Activated CD4-positive, alpha-beta T cell treated with anti-CD3 and anti-CD28 coated beads, Interleukin-10, Interleukin-2, amounts not matched to agents 100 ng/mL and 50 ng/mL, durations not matched to agents 16 hours and 8 hours (primary cell): ENCODE measurements around the gene NLK.
"Not testable (repeated sequence)": the region's sequence is repeated elsewhere in the genome, so short reads cannot be mapped to it uniquely, and the experiment has no call there.

Experiments used
- DNase-seq: peaks from one replicate; pipeline ENCODE4 v3.0.0-alpha.2; 2020

Gene NLK

DNA sequence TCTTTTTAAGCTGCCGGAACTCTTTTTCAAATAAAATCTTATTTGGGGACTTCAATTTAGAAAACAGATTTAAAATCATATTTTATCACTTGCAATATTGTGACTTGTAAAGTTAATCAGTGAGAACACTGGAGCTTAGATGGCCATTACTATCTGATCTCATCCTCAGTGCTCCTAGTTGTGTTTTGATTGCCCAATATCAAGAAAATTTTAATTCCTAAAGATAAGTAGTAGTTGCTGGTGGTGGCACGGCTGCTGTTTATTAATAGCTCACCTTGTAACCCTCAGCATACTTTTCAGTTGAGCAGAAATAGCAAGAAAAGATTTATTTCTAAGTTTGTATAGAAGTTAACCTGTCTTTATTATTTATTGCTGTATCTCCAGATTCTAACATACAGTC lies 124.0 kb downstream of the NLK start:
- no peak for DNase-seq

- DNase-seq: no peak
Measured at GRCh38 chr17:28169621-28170349, 127.3 kb downstream of the NLK start.

- DNase-seq: no peak
Measured at GRCh38 chr17:28170771-28171170, 128.3 kb downstream of the NLK start.

- no peak for DNase-seq
Measured at GRCh38 chr17:28173031-28173561, 130.6 kb downstream of the NLK start.

DNA sequence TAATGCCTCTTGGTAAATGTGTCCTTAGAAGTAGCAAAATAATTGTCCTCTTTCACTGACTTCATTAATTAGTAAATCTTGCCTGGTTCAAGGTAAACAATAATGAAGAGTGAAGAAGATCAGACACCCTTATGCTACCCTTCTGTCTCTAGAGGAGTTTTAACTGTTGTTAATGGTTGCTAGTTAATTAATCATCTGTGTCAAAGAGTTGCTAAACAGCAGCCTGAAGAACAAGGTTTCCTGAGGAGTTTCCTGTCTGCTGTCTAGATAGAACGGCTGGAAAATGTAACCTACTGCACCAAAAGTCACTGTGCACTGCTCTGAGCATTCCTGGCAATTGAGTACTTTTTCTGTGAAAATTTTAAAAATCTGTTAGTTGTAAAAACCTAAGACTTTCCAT lies 131.3 kb downstream of the NLK start:
- no peak for DNase-seq

DNA sequence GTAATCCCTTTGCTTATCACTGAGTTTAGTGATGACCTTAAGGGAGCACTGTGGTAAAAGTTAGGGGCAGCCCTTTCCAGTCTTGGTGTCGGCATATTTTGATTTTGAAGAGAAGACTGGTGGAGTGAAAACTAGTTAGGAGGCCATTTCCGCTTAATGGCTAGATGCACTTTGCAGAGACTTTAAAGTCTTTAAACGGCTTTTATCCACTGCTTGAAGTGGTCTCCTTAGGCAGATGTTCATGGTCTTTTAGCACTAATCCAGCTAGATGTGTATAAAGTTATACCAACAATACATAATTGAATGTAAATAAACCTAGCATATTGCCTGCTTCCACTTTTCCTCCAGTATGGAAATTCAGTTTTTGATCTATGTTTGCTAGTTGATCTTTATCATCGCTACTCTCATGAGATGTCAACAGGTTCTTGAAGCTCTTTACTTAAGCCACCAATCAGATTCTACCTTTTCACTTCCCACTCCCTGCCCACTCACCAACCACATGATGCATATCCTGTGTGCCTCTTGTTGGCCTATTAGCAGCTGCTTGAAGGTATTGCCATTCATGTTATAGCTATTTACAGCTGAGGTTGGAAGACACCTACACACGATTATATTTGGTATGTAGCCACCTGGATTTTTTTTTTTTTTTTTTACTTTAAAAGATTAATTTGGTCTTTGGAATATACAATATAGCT lies 132.0 kb downstream of the NLK start:
- peak; percentile 43 for DNase-seq

GRCh38 chr17:28177351-28177750 lies 134.9 kb downstream of the NLK start:
- DNase-seq: no peak

- no peak for DNase-seq
Measured at GRCh38 chr17:28178800-28179199, 136.3 kb downstream of the NLK start.

DNA sequence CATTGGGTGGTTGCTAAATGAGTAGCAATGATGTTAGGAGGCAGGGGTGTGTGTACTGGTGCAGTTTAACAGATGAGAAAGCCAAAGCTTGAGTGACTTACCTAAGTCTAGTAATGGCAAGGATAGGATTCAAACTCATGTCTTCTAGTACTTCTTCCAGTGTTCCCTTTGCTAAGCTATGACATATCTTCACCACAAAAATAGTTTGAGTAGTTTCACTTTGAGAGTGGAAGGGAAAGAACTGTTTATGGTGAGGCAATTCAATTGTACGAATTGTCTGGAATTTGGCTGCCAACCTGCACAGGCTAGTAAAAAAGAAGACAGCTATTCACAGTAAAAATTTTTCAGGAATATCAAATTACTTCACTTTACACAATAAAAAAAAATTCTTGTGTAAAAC lies 138.0 kb downstream of the NLK start:
- DNase-seq: peak; percentile 25

- DNase-seq: no peak
Measured at GRCh38 chr17:28181568-28181967, 139.1 kb downstream of the NLK start.

DNA sequence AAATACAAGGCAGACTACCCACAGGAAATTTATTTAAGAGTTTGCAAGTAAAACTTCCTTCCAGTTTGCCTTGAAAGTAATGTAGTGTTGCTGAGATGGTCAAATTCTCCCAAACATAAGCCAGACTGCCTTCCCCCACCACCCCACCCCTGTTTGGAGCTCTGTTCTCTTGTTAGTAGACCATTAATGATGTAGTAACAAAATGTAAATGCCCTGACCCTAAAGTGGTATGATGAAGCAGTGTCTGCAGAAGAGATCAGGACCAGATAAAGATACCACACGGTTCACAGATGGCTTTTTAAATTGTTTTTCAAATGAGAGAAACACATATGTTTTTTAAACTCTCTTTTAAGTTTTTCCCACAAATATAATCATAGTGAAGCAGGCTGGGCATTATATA lies 140.1 kb downstream of the NLK start:
- no peak for DNase-seq

- DNase-seq: no peak
Measured at GRCh38 chr17:28185658-28186057, 143.2 kb downstream of the NLK start.

DNA sequence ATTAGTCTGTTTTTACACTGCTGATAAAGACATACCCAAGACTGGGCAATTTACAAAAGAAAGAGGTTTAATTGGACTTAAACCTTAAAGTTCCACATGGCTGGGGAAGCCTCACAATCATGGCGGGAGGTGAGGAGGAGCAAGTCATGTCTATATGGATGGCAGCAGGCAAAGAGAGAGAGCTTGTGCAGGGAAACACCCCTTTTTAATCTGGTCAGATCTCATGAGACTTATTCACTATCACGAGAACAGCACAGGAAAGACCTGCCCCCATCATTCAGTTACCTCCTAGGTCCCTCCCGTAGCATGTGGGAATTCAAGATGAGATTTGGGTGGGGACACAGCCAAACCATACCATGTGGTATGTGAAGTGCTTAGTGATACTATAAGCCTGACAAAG lies 144.0 kb downstream of the NLK start:
- DNase-seq: not testable (repeated sequence)

DNA sequence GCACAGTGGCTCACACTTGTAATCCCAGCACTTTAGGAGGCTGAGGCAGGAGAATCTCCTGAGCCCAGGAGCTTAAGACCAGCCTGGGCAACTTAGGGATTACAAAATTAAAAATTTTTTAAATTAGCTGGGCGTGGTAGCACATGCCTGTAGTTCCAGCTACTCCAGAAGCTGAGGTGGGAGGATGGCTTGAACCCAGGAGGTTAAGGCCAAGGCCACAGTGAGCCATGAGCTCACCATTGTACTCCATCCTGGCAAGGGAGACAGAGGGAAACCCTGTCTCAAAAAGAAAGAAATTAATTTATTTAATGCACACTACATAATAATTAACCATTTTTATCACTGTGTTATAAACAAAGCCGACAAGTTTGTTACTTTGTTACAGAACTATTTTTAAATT lies 145.5 kb downstream of the NLK start:
- no peak for DNase-seq

DNA sequence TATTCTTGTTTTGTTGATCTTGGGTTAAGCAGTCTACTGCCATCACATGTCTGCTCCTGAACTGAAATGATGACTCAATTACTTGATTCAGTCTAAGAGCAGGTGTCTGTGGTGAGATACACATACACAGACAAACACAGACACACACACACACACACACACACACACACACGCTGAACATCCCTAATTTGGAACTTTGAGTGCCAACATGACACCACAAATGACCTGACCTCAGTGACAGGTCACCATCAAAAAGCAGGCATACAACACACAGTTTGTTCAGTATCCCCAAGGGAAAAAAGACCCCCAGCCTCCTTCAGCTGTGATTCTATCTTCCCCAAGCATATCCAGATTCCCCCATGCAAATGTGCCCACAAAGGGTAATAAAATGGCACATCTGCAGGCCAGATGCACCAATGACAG lies 146.4 kb downstream of the NLK start:
- no peak for DNase-seq

DNA sequence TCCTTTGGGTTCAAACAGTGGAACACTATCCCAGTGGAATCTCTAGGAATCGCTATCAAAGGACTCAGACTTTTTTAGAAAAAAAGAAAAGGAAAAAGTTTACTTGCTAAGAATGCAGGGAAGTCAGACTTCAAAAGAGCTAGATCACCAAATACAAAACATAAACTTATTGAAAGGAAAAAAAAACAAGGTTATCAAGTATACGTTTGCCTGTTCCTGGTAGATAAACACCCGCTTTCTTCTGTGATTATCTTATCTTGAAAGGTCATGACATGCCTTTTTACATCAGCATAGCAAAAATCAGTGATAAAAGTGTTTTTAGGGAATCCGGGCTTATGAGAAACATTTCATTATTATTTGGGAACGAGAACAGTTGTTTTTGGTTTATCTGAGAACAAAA lies 147.2 kb downstream of the NLK start:
- no peak for DNase-seq

DNA sequence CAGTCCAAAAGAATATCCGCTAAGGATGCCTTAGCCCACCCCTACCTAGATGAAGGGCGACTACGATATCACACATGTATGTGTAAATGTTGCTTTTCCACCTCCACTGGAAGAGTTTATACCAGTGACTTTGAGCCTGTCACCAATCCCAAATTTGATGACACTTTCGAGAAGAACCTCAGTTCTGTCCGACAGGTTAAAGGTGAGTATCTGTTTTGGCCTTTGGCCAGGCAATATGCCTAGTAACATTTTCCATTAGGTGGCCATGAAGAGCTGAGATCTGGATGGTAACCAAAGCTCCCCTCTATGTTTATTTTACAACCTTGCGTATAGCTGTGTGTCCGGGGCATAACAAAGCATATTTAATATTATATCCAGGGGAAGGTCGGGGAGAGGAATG lies 148.5 kb downstream of the NLK start:
- no peak for DNase-seq

GRCh38 chr17:28193241-28193640 lies 150.8 kb downstream of the NLK start:
- no peak for DNase-seq

DNA sequence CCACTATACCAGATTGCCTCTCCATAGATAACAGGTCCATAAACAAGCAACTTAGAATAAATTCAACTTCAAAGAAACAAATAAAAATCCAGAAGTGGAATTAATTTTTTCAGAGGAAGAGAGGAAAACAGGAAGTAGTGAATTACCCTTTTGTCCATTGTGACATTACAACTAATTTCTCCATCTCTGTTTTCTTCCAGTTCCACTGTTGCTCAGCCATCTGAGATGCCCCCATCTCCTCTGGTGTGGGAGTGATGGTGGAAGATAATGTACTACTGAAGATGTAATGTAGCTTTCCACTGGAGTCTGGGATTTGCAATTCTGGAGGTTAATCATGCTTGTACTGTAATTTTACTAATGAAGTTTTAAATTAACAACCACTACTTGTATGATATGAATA lies 151.9 kb downstream of the NLK start:
- no peak for DNase-seq

DNA sequence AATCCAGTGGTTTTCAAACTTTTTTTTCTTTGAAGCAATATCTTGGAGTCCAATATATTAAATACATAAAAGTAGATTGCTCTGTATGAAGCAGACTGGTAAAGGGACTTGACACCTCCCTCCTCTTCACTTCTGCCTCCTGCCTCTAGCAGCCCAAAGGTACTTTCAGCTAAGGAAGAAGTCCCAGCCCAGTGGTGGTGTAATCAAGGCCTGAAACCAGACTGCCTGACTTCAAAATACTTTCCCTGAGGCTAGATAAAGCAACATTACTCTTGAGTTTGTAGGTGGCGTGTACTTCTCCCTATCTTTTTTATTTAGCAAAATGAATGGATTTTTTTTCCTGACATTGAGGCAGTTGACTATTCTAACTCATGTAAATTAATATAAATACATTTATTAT lies 154.2 kb downstream of the NLK start:
- DNase-seq: no peak

DNA sequence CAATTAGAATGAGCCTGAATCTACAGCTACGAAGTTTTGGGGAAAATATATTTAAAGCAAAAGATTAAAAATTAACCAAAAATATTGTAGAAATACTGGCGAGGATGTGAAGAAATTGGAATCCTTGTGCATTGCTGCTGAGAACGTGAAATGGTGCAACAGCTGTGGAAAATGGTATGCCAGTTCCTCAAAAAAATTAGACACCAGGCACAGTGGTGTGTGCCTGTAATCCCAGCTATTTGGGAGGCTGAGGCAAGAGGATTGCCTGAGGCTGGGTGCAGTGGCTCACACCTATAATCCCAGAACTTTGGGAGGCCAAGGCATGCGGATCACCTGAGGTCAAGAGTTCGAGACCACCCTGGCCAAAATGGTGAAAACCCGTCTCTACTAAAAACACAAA lies 156.6 kb downstream of the NLK start:
- DNase-seq: no peak

- no peak for DNase-seq
Measured at GRCh38 chr17:28199728-28200127, 157.3 kb downstream of the NLK start.

DNA sequence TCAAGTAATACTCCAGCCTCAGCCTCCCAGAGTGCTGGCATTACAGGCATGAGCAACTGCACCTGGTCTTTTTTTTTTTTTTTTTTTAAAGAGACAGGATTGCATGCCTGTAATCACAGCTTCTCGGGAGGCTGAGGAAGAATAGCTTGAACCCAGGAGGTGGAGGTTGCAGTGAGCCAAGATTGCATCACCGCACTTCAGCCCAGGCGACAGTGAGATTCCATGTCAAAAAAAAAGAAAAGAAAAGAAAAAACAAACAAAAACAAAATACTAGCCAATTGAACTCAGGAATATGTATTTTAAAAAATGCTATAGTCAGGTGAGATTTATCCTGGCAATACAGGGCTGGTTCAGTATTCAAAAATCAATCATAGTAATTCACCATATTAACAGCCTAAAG lies 158.8 kb downstream of the NLK start:
- DNase-seq: no peak

DNA sequence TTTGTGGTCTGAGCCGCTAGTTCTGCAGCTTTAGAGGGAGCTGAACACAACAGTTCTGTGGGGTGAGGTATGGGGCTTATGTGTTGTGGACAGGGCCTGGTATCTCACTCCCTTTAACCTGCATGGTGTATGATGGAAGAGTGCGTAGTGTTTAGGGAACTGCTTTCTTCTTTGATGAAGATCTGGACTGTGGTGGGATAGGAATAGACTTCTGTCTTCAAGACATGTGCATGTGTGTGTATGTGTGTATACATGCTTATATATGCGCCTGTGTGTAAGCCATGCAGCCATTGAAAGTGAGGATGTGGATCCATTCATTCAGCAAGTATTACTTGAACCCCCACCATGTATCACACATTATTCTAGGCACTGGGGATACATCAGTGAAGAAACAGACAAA lies 161.8 kb downstream of the NLK start:
- DNase-seq: no peak

- no peak for DNase-seq
Measured at GRCh38 chr17:28204751-28205150, 162.3 kb downstream of the NLK start.
